Kidney epithelial cell (primary cell): ENCODE results near the gene PHB1. TPM values are rescaled to one million over a fixed set of nuclear protein-coding genes. Genes with fewer than 3 reads are reported as not detected.
"Not testable (repeated sequence)": the region's sequence is repeated elsewhere in the genome, so short reads cannot be mapped to it uniquely, and the experiment has no call there.

ENCODE experiments used
- DNase-seq: peaks from one replicate; pipeline ENCODE4 v3.0.0-alpha.2; 2010; ENCODE audit warnings: low read depth
- H3K27me3 ChIP-seq: 2 replicates; pipeline ENCODE4 v1.6.0; 2011; ENCODE audit warnings: low read length; ENCODE audit not compliant: control insufficient read depth, insufficient read depth
- H3K36me3 ChIP-seq: 2 replicates; pipeline ENCODE4 v1.5.1; 2011; ENCODE audit warnings: low read length; ENCODE audit not compliant: control insufficient read depth, insufficient read depth
- H3K4me3 ChIP-seq: 2 replicates; pipeline ENCODE4 v1.5.1; 2011; ENCODE audit warnings: low read depth, mild to moderate bottlenecking, control low read depth, low read length
- total RNA-seq: library from RNA; depleted of rRNA; stranded (reverse); fragments of >200 nt; gene quantifications from 2 replicates; pipeline ENCODE4 v1.2.3, GENCODE V29; 2015
- TF ChIP-seq, protein P1 (sequence below): IDR thresholded peaks from 2 replicates; pipeline ENCODE4 v1.5.1; 2011; ENCODE audit warnings: mild to moderate bottlenecking, moderate library complexity, low read length, control low read depth, inconsistent platforms; ENCODE audit not compliant: insufficient read depth, poor library complexity, severe bottlenecking

The PHB1 gene
- total RNA-seq, 1 donor from 2014 or later, result 143 TPM

DNA sequence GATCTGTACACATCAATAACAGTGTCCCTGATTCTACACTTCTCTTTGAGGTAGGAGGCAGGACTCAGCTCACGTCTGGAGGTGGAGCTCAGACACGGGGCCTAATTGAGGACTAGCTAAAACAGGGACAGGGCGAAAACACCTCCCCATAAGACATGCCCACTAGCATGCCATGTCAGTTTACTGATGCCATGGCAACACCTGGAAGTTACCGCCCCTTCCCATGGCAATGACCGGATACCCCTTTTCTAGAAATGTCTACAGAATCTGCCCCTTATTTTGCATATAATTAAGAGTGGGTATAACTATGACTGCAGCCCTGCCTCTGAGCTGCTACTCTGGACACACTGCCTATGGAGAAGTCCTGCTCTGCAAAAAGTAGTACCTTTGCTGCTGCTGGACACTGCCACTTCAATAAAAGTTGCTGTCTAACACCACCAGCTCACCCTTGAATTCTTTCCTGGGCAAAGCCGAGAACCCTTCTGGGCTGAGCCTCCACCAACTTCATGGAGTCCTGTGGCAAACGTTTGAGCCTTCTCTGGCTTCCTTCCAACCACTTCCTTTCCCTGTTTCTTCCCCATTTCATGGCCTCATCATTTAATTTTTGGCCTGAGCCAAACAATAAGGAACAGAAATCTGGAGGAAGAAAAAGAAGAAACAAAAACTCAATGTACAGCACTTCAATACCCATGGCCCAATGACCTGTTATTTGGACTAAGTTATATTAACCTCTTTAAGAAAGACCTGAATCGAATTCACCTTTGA lies 21.0 kb downstream of the PHB1 start:
- Histone ChIP-seq H3K36me3 (no peaks in the 10 kb centered on the region), H3K4me3 (no peak overlapping the region), H3K27me3 (no peaks in the 10 kb centered on the region)
- DNase-seq, result no peak
- TF ChIP-seq, protein P1, sequence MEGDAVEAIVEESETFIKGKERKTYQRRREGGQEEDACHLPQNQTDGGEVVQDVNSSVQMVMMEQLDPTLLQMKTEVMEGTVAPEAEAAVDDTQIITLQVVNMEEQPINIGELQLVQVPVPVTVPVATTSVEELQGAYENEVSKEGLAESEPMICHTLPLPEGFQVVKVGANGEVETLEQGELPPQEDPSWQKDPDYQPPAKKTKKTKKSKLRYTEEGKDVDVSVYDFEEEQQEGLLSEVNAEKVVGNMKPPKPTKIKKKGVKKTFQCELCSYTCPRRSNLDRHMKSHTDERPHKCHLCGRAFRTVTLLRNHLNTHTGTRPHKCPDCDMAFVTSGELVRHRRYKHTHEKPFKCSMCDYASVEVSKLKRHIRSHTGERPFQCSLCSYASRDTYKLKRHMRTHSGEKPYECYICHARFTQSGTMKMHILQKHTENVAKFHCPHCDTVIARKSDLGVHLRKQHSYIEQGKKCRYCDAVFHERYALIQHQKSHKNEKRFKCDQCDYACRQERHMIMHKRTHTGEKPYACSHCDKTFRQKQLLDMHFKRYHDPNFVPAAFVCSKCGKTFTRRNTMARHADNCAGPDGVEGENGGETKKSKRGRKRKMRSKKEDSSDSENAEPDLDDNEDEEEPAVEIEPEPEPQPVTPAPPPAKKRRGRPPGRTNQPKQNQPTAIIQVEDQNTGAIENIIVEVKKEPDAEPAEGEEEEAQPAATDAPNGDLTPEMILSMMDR, result no peak

DNA sequence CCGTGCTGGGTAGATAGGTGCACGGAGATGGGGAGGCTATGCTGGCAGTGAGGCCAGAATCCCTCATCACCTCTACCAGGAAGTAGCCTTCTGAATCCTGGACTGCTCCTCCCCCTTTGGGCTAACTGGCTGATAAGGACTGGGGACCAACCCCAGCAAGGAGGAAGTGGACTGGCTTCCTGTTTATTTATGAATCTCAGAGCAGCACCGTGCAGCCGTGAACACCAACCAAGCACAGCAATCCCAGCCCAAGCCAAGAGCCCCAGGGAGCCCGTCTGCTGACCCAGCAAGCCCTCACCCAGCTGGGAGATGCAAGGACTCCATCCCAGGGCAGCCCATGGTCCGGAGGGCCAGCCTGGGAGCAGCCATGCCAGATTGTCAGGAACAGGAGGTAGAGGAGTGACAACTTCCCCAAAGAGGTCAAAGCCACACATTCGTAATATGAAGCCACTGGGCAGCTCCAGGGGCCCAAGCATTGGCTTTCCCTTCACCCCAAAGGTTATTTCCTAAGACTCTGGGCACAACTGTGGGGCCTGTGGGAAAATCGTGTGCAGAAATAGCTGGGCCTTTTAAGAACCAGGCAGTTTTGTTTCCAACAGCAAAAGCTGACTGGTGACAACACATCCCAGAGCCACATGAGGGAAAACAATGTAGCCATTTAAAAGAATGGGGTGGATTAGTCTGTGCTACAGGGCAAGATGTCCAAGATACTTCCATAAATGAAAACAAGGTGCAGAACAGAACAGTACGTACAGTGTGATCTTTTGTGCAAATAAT lies 23.9 kb downstream of the PHB1 start:
- Histone ChIP-seq H3K27me3 (no peaks in the 10 kb centered on the region), H3K36me3 (no peaks in the 10 kb centered on the region), H3K4me3 (no peak overlapping the region)
- TF ChIP-seq, protein P1, result no peak
- DNase-seq, result no peak

DNA sequence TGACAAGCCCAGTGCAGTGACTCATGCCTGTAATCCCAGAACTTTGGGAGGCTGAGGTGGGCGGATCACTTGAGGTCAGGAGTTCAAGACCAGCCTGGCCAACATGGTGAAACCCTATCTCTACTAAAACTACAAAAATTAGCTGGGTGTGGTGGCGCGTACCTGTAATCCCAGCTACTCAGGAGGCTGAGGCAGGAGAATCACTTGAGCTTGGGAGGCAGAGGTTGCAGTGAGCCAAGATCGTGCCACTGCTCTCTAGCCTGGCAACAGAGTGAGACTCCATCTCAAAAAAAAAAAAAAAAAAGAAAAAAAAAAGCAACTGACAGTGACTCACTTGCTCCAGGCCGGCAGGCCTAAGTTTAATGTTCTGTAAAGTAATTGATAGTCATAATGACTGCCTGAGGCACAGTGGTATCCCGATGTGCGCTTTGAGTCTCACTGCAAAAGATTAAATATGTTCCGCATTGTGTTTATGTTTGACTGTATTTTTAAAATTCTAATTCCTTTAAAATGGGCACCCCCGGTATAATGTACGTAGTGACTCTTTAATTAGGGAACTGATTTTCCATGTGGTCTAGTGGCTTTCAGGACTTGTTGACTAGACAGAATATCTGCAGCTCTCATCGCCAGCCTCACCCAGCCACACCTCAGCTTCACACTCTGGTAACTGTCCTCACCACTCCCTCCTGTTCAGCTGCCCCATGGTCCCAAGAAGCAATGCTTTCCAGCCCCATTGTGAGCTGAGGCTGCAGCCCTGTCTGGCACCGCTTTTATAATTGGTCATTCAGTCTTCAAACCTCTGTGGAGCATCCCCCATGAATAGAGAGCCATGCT lies 25.0 kb downstream of the PHB1 start:
- not testable (repeated sequence) for H3K27me3 ChIP-seq, H3K4me3 ChIP-seq, H3K36me3 ChIP-seq
- DNase-seq, result peak; percentile 56

DNA sequence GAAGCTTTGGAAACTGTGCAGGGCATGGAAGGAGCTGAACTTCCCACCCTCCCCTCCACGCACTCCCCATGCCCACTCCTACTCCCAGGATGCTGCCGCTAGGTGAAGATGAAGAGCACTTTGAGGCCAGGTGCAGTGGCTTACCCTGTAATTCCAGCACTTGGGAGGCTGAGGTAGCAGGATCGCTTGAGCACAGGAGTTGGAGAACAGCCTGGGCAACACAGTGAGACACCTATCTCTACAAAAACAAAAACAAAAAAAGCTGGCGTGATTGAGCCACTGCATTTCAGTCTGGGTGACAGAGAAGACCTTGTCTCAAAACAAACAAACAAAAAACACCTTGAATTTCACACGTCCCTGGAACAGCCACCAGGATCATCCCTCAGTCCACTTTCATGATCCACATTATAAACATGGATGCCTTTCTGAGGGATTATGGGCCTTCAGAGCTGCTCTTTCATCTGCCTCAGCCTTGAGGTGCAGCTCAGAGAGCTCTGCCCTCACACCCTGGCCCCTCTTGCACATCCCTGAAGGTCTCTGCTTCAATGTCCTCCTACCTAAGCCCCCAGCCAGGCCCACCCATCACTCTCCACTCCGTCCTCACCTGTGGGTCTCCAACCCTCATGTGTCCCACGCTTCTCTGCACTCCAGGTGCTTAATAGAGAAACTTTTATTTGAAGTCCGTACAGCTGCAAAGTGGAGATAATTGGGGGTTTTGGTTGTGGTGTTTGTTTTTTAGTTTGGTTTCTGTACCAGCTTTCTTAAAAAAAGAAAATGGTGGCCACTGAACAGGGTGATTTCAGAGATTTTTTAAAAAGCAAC lies 25.8 kb downstream of the PHB1 start:
- TF ChIP-seq, protein P1, result no peak
- DNase-seq, result no peak
- no peaks in the 10 kb centered on the region for H3K36me3 ChIP-seq
- no peaks in the 10 kb centered on the region for H3K27me3 ChIP-seq
- no peak overlapping the region for H3K4me3 ChIP-seq

DNA sequence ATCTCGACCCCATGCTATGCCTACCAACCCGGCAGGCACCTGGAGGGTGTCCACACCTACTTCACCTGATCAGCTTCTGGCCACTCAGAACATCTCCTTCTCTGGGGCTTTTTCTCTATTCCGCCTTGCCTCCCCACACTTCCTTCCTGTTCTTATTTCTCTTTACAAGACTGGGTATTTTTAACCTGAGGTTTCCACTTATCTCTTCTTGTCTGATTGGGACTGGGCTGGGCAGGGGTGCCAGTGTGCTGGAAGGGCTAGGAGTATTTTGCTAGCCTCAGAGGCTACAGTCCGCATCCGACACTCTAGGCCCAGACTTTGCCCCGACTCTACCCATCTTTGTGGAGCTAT lies 26.4 kb downstream of the PHB1 start:
- DNase-seq, result no peak
- no peak overlapping the region for H3K4me3 ChIP-seq
- TF ChIP-seq, protein P1, result no peak
- no peaks in the 10 kb centered on the region for H3K27me3 ChIP-seq
- no peaks in the 10 kb centered on the region for H3K36me3 ChIP-seq
